H9 (cell line): ENCODE data around the gene ACTL8. TPM values are rescaled to one million over a fixed set of nuclear protein-coding genes. Genes with fewer than 3 reads are reported as not detected.

ENCODE experiments used
- DNase-seq: peaks from one replicate; pipeline ENCODE4 v3.0.0-alpha.2; 2017
- H2AFZ ChIP-seq: one replicate; pipeline ENCODE4 v1.6.1; 2013; ENCODE audit warnings: mild to moderate bottlenecking, low read length, control low read depth, moderate library complexity
- H2AK5ac ChIP-seq: 2 replicates; pipeline ENCODE4 v1.6.1; 2013; ENCODE audit warnings: low read length, control low read depth, mixed read lengths; ENCODE audit not compliant: insufficient read length
- H2BK120ac ChIP-seq: one replicate; pipeline ENCODE4 v1.6.1; 2013; ENCODE audit warnings: low read depth, mild to moderate bottlenecking, low read length, control low read depth, inconsistent platforms; ENCODE audit not compliant: poor library complexity, severe bottlenecking
- H2BK12ac ChIP-seq: 2 replicates; pipeline ENCODE4 v1.6.1; 2013; ENCODE audit warnings: low read length, control low read depth, mixed read lengths, low read depth; ENCODE audit not compliant: insufficient read length
- H2BK15ac ChIP-seq: 2 replicates; pipeline ENCODE4 v1.6.1; 2013; ENCODE audit warnings: low read depth, low read length, control low read depth
- H2BK20ac ChIP-seq: one replicate; pipeline ENCODE4 v1.6.1; 2013; ENCODE audit warnings: low read depth, mild to moderate bottlenecking, low read length, control low read depth, inconsistent platforms; ENCODE audit not compliant: poor library complexity, severe bottlenecking
- H2BK5ac ChIP-seq: 2 replicates; pipeline ENCODE4 v1.6.1; 2013; ENCODE audit warnings: low read length, control low read depth, mixed read lengths; ENCODE audit not compliant: insufficient read length
- H3K14ac ChIP-seq: 2 replicates; pipeline ENCODE4 v1.6.1; 2013; ENCODE audit warnings: low read length, control low read depth; ENCODE audit not compliant: insufficient read depth
- H3K18ac ChIP-seq: 2 replicates; pipeline ENCODE4 v1.6.1; 2013; ENCODE audit warnings: low read depth, mild to moderate bottlenecking, mixed read lengths, low read length, control low read depth; ENCODE audit not compliant: insufficient read length
- H3K23ac ChIP-seq: 2 replicates; pipeline ENCODE4 v1.6.1; 2013; ENCODE audit warnings: low read length, control low read depth, mixed read lengths, low read depth; ENCODE audit not compliant: insufficient read length
- H3K23me2 ChIP-seq: 2 replicates; pipeline ENCODE4 v1.6.1; 2013; ENCODE audit warnings: low read depth, mild to moderate bottlenecking, mixed read lengths, low read length, control low read depth; ENCODE audit not compliant: insufficient read length, poor library complexity, severe bottlenecking
- H3K27ac ChIP-seq: 2 replicates; pipeline ENCODE4 v1.5.1; 2013; ENCODE audit warnings: low read length, control low read depth, mixed read lengths, low read depth; ENCODE audit not compliant: insufficient read length
- H3K27me3 ChIP-seq: 2 replicates; pipeline ENCODE4 v1.6.1; 2013; ENCODE audit warnings: low read length, control low read depth, inconsistent platforms; ENCODE audit not compliant: insufficient read depth
- H3K4ac ChIP-seq: 2 replicates; pipeline ENCODE4 v1.6.1; 2013; ENCODE audit warnings: low read depth, mild to moderate bottlenecking, control low read depth, inconsistent platforms, low read length, moderate library complexity
- H3K4me1 ChIP-seq: 2 replicates; pipeline ENCODE4 v1.6.1; 2013; ENCODE audit warnings: low read length, control low read depth, inconsistent platforms; ENCODE audit not compliant: insufficient read depth
- H3K4me2 ChIP-seq: 2 replicates; pipeline ENCODE4 v1.6.1; 2013; ENCODE audit warnings: low read length, control low read depth, mixed read lengths; ENCODE audit not compliant: insufficient read length, insufficient read depth
- H3K56ac ChIP-seq: 2 replicates; pipeline ENCODE4 v1.6.1; 2013; ENCODE audit warnings: low read depth, mild to moderate bottlenecking, mixed read lengths, low read length, control low read depth; ENCODE audit not compliant: insufficient read length
- H3K79me1 ChIP-seq: 2 replicates; pipeline ENCODE4 v1.6.1; 2013; ENCODE audit warnings: low read depth, mild to moderate bottlenecking, moderate library complexity, low read length, control low read depth, inconsistent platforms; ENCODE audit not compliant: insufficient read depth, poor library complexity, severe bottlenecking
- H3K79me2 ChIP-seq: 2 replicates; pipeline ENCODE4 v1.6.1; 2013; ENCODE audit warnings: low read length, control low read depth, inconsistent platforms; ENCODE audit not compliant: insufficient read depth
- H3K9ac ChIP-seq: 2 replicates; pipeline ENCODE4 v1.6.1; 2013; ENCODE audit warnings: low read length, control low read depth, mixed read lengths; ENCODE audit not compliant: insufficient read length; ENCODE audit errors: extremely low read depth
- H3K9me3 ChIP-seq: one replicate; pipeline ENCODE4 v1.6.1; 2013; ENCODE audit warnings: low read depth, low read length, inconsistent platforms; ENCODE audit not compliant: control insufficient read depth
- H3T11ph ChIP-seq: one replicate; pipeline ENCODE4 v1.6.1; 2013; ENCODE audit warnings: mild to moderate bottlenecking, low read length, control low read depth, inconsistent platforms
- H4K20me1 ChIP-seq: one replicate; pipeline ENCODE4 v1.6.1; 2013; ENCODE audit not compliant: control insufficient read depth, insufficient read length, insufficient read depth
- H4K5ac ChIP-seq: 2 replicates; pipeline ENCODE4 v1.6.1; 2013; ENCODE audit warnings: low read depth, mild to moderate bottlenecking, mixed read lengths, low read length, control low read depth; ENCODE audit not compliant: insufficient read length
- H4K8ac ChIP-seq: replicated peaks from 2 replicates; pipeline ENCODE4 v1.6.1; 2013; ENCODE audit warnings: low read length, control low read depth, mixed read lengths, low read depth; ENCODE audit not compliant: insufficient read length
- H4K91ac ChIP-seq: 2 replicates; pipeline ENCODE4 v1.6.1; 2013; ENCODE audit warnings: low read depth, mild to moderate bottlenecking, moderate library complexity, mixed read lengths, low read length, control low read depth; ENCODE audit not compliant: insufficient read length
- H3K27ac Mint-ChIP-seq, 3 experiments: 2 replicates in 2 of 3; 3 replicates in 1 of 3; pipeline ENCODE4 v1.8.0; 2020 to 2021; ENCODE audit warnings: mixed read lengths in 3 of 3, mild to moderate bottlenecking in 1 of 3, moderate library complexity in 1 of 3
- H3K27me3 Mint-ChIP-seq: 2 replicates; pipeline ENCODE4 v1.8.0; 2021; ENCODE audit warnings: low read depth, mild to moderate bottlenecking, moderate library complexity, mixed read lengths
- H3K36me3 Mint-ChIP-seq, 3 experiments: 2 replicates in 2 of 3; 3 replicates in 1 of 3; pipeline ENCODE4 v1.8.0; 2020 to 2021; ENCODE audit warnings: low read depth in 3 of 3, mixed read lengths in 3 of 3; ENCODE audit not compliant: insufficient read depth in 1 of 3
- H3K4me1 Mint-ChIP-seq, 2 experiments: 2 replicates each; pipeline ENCODE4 v1.8.0; 2020; ENCODE audit warnings: mixed read lengths in 2 of 2
- H3K4me3 Mint-ChIP-seq, 2 experiments: 2 replicates in 1 of 2; 3 replicates in 1 of 2; pipeline ENCODE4 v1.8.0; 2020 to 2021; ENCODE audit warnings: mild to moderate bottlenecking in 2 of 2, mixed read lengths in 2 of 2, moderate library complexity in 1 of 2
- H3K9me3 Mint-ChIP-seq, 2 experiments: 2 replicates in 1 of 2; 3 replicates in 1 of 2; pipeline ENCODE4 v1.8.0; 2020; ENCODE audit warnings: mild to moderate bottlenecking in 2 of 2, mixed read lengths in 2 of 2, moderate library complexity in 1 of 2
- WGBS: extraction: QIAGEN DNeasy Blood & Tissue Kit; methylation state at CpG from one replicate; pipeline ENCODE4 v1.1.7; 2013; ENCODE audit warnings: missing lambda C conversion rate, low lambda C conversion rate, mixed read lengths; ENCODE audit not compliant: insufficient read length; ENCODE audit errors: extremely low coverage; 5-methylcytosine and 5-hydroxymethylcytosine counted together
- total RNA-seq: library from RNA; stranded (reverse); gene quantifications from 2 replicates; pipeline ENCODE4 v1.2.1, GENCODE V29; 2021
- TF ChIP-seq, protein P1 (sequence below): fragments of 200-600 bp; sonication (generic); conservative IDR thresholded peaks from 3 replicates; pipeline ENCODE4 v1.8.0; 2021; ENCODE audit warnings: antibody characterized with exemption, mild to moderate bottlenecking

ACTL8 gene
- total RNA-seq, 1 experiment from 2014 or later, result not detected

GRCh38 chr1:17837233-17838030 is 82.3 kb downstream of the ACTL8 start:
- Mint-ChIP-seq H3K27me3 (peaks cover 11% of the 10 kb centered on the region), H3K36me3 (no peaks in the 10 kb centered on the region), H3K9me3 (no peaks in the 10 kb centered on the region), H3K4me3 (no peak overlapping the region), H3K27ac (no peak overlapping the region), H3K4me1 (peaks cover 0 to 3% of the 10 kb centered on the region in 2 experiments; a peak in 2 of 4 replicates)
- Histone ChIP-seq H3K4ac (no peak overlapping the region), H2AFZ (no peak overlapping the region), H3K79me1 (no peaks in the 10 kb centered on the region), H4K8ac (no peak overlapping the region), H3K4me1 (no peaks in the 10 kb centered on the region), H4K91ac (no peak overlapping the region), H4K5ac (no peak overlapping the region), H3K4me2 (no peak overlapping the region), H3K14ac (no peak overlapping the region), H2BK12ac (no peak overlapping the region), H4K20me1 (peaks cover 2% of the 10 kb centered on the region), H2AK5ac (no peak overlapping the region), H3K56ac (no peak overlapping the region), H3K27ac (no peak overlapping the region), H2BK15ac (no peak overlapping the region), H3K79me2 (no peaks in the 10 kb centered on the region), H3K9me3 (no peaks in the 10 kb centered on the region), H3K27me3 (no peaks in the 10 kb centered on the region; the same call in 1 of the 2 replicates), H3K9ac (no peak overlapping the region), H2BK20ac (no peak overlapping the region), H2BK5ac (no peak overlapping the region), H2BK120ac (no peak overlapping the region), H3T11ph (no peak overlapping the region), H3K23ac (no peak overlapping the region), H3K23me2 (no peaks in the 10 kb centered on the region), H3K18ac (no peak overlapping the region)
- no CpG with 5 or more reads among the region's 12 CpGs for WGBS
- no peak for DNase-seq
- TF ChIP-seq, protein P1, sequence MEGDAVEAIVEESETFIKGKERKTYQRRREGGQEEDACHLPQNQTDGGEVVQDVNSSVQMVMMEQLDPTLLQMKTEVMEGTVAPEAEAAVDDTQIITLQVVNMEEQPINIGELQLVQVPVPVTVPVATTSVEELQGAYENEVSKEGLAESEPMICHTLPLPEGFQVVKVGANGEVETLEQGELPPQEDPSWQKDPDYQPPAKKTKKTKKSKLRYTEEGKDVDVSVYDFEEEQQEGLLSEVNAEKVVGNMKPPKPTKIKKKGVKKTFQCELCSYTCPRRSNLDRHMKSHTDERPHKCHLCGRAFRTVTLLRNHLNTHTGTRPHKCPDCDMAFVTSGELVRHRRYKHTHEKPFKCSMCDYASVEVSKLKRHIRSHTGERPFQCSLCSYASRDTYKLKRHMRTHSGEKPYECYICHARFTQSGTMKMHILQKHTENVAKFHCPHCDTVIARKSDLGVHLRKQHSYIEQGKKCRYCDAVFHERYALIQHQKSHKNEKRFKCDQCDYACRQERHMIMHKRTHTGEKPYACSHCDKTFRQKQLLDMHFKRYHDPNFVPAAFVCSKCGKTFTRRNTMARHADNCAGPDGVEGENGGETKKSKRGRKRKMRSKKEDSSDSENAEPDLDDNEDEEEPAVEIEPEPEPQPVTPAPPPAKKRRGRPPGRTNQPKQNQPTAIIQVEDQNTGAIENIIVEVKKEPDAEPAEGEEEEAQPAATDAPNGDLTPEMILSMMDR, result no peak
